SH-SY5Y (cell line): ENCODE measurements around the gene MTX1.

Experiments
- GATA2 ChIP-seq: IDR thresholded peaks from 2 replicates; pipeline ENCODE4 v1.6.1; 2011; ENCODE audit warnings: mild to moderate bottlenecking, low read depth, low read length
- GATA3 ChIP-seq: IDR thresholded peaks from 2 replicates; pipeline ENCODE4 v1.6.1; 2011; ENCODE audit warnings: low read depth, mild to moderate bottlenecking, low read length, moderate library complexity

DNA sequence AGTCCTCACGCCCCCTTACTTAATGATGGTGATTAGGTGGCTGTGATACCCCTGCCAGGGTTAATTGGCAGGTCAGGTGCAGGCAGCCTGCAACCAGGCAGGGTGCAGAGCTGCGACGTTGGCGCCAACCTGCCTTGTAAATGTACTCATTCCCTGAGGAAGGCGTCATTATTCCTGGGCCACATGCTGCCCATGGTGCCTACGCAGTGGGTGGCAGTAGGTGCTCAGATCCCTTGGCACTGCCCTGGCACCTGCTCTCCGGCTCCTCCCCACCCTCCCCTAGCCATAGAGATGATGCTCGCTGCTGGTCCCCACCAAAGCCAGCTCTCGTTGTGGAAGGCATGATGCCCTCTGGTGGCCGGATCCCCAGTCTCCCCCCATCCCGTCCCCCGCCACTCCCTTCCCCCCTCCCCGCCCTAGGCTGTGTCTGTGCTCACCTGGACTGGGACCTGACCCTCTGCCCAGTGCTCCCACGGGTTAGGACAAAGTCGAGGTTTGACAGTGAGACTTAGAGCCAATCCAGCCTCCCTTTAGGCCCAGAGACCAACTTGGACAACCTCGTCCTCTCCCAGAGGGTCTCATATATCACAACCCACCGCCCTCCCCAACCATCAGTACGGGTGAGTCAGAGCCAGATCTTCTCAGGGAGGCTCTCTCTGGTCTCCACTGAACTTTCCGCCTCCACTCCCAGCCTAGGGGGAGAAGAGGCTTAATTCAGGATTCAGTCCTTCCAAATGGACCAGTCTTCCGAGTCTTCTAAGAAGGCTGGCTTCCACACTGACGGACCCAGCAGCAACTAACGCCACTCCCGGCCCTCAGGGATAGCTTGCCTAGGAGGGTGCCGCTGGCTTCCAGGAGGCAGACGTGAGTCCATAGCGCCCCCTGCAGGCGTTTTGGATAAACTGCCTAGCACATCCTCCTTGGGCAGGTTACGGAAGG, 41.1 kb upstream of the MTX1 start:
- TF ChIP-seq GATA2: no peak
- TF ChIP-seq GATA3: no peak
